Testis (tissue), 2 donors: ENCODE data around the gene TBC1D22A.

Experiments used
- POLR2A ChIP-seq: fragments of 450-650 bp; IDR thresholded peaks from one replicate; pipeline ENCODE4 v1.6.1; 2017; ENCODE audit warnings: antibody characterized with exemption, mild to moderate bottlenecking, moderate library complexity
- TF ChIP-seq, protein P1 (sequence below), 3 experiments: fragments of 450-650 bp in 2 of 3; fragments of 200-600 bp in 1 of 3; sonication (generic) in 1 of 3; IDR thresholded peaks; one replicate each; pipeline ENCODE4 v1.5.1; 2016 to 2019; ENCODE audit warnings: antibody characterized with exemption in 3 of 3, mild to moderate bottlenecking in 2 of 3, moderate library complexity in 1 of 3

DNA sequence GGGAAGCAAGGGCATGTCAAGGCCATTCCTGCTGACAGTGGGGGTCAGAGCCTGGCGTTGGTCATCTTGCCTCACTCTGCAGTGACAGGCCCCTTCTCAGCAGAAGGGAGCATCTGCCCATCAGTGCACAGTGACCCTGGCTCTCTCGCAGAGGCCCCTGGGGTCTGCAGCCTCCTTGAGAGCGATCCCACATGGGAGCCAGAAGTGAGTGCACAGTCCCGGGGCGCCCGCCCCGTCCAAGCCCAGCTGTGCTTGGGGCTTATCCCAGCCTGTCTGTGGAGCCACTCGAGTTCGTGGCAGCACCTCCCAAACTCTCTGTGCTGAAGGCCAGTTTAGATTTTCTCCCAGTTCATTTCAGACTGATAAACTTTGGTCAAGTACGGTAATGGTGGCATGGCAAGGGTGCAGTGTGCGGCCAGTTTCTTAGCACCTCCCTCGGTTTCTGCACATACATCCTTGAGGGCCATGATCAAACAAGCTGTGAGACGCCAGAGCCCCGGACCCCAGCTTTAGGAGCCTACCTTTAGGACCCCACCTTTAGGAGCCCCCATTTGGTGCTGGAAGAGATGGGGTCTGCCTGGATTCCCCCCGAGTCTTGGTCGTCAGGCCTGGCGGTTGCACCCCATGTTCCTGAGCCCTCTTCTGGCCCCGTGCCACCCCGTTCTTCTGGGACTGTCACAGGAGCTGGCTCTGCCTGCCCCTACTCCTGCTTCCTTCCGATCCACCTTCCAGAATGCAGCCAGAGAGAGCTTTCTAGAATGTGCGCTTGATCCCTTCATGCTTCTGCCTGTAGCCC, 369.4 kb downstream of the TBC1D22A start:
- no peak for TF ChIP-seq POLR2A
- TF ChIP-seq, protein P1, sequence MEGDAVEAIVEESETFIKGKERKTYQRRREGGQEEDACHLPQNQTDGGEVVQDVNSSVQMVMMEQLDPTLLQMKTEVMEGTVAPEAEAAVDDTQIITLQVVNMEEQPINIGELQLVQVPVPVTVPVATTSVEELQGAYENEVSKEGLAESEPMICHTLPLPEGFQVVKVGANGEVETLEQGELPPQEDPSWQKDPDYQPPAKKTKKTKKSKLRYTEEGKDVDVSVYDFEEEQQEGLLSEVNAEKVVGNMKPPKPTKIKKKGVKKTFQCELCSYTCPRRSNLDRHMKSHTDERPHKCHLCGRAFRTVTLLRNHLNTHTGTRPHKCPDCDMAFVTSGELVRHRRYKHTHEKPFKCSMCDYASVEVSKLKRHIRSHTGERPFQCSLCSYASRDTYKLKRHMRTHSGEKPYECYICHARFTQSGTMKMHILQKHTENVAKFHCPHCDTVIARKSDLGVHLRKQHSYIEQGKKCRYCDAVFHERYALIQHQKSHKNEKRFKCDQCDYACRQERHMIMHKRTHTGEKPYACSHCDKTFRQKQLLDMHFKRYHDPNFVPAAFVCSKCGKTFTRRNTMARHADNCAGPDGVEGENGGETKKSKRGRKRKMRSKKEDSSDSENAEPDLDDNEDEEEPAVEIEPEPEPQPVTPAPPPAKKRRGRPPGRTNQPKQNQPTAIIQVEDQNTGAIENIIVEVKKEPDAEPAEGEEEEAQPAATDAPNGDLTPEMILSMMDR (IDR thresholded peaks at IDR 0.05): no peak
